GM19395 (cell line): ENCODE results near the gene P2RY14.
A peak's percentile ranks its signal among the peaks of the same experiment; 100 is the strongest.

Experiments used
- ATAC-seq: cut with Tn5 transposase; IDR thresholded peaks from one replicate; pipeline ENCODE4 v1.9.1; 2021; ENCODE audit warnings: mild to moderate bottlenecking, moderate library complexity; ENCODE audit not compliant: unreplicated experiment

The P2RY14 gene

DNA sequence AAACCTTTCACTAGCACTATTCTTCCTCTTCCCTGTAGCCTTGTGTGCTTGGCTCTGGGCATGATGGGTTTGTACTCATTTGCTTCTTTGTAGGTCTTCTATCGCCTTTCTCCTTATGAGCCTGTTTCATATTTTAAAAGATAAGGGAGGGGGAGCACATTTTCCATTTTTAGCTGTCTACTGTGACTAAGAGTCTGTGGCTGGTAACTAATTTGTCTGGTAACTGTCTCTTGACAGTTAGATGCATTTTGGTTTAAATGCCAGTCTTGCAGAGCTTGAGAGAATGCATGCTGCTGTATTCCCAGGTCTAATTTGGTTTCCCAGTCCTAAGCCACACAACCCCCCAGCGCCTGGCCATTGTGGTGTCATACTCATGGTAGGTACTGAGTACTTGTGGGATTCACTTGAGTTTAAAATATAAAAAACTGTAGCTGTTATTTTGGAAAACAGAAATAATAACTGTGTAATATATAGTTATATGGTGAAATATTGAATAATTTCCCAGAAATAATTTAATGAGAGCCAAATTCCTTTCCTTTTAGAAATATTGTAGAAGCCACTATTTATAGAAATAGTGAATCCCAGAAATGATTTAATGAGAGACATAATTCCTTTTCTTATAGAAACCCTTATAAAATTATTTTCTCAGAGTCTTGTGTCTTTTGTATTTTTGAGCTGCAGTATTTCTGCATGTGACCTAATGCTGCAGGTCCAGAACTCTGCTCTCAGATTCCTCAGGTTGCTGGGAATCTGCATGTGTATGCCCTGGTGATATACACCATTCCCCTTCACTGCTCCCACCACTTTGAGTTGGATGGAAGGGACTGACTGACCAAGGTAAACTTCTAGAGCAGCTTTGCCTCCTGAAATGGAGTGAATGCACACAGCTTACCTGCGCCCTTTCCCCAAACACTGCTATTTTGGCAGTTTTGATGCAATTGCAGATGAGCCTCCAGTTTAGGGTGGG lies 61.4 kb downstream of the P2RY14 start:
- no peak for ATAC-seq

DNA sequence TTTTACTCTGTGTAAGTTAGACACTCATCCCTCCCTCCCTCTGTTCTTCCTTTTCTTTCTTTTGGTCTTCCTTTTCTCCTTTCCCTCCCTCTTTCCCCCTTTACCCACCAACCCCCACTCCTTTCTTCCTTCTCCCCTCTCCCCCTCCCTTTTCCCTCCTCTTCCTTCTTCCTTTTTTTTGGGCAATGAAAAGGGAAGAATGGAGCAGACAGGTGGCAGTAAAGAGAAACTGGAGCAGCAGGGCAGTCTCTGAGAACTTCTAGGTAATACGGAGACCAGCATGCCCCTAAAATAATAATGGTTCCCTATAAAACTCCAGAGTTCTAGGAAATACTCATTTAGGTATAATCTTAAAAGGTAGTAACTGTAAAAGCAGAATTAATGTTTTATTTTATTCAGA lies 63.9 kb downstream of the P2RY14 start:
- no peak for ATAC-seq

DNA sequence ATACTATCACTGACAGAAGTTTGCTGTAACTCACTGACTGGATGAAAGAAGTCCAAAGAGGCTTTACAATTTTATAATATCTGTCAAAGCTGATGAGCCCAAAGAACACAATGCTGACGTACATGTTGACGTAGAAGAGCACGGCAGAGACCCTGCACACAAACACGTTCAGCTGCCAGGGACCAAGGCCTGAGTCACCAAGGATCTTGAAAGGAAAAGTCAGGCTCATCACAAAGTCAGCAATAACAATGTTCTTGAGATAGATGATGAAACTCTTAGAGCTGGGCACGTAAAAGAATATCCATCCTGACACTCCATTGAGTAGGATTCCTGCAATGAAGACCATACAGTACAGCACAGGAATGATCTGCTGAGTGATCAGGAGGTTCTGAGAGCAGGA lies 64.5 kb downstream of the P2RY14 start:
- ATAC-seq = no peak

DNA sequence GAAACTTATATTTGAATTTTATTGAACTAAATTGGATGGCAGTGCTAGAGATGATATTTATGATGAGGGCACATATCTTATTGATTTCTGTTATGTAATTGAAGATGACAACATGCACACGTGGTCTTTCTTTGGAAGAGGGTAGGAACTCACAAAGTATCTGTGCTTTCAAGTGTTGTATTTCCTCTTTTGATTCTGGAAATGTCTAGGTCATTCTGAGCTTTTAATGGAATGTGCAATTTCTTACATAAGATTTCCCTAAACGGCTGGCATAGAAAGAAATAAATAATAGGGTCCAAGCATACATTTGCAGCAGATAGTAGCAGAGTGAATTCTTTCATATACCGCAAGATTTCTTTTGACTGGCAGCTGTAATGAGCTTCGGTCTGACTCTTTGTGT lies 65.2 kb downstream of the P2RY14 start:
- no peak for ATAC-seq

DNA sequence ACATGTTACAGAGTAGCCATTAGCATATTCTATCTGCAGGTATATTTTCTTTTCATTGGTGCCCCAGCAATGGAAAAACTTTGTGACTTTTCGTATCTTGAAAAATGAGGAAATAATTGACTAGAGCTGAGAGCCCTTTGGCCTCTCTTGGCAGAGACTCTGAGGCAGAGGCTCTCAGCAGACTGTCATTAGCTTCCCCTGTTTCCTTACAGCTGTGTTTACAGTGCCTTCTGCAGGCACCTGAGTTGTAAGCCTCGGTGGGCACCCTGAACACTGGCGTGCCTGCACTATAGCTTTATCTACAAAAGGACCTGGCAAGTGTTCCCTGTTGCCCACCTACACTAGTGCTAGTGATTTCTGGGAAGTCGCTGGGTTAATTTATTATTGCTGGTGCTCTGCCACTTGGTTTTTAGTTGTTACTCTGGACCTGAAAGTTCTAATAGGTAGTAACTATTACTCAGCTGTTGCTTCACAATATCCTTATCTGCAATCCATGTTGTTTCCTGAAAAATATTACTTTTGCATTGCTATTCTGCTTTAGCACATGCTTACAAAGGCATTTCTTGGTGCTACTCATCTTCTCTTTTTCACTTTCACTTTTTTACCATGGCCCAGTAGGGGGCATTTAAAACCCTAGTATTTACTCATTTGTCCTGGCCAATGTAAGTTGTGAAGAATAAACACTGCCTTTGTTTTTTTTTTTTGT lies 67.5 kb downstream of the P2RY14 start:
- ATAC-seq = peak; percentile 77

DNA sequence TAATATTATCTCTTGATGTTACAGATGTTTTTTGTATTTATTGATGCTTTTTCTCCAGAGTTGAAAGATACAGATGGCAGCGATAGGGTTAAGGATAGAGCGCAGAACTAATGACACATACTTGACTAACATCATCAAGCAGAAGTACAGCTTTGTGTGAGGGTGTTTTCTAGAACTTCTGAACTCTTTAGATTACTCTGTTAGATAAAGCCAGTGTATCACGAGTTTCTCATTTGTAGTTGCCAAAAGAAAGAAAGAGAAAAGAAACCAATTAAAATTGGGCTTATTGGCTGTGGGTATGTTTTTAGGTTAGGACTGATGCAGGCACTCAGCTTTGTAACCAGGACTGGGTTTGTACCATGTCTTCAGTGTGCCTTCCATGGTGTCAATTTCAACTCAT lies 68.7 kb downstream of the P2RY14 start:
- no peak for ATAC-seq

DNA sequence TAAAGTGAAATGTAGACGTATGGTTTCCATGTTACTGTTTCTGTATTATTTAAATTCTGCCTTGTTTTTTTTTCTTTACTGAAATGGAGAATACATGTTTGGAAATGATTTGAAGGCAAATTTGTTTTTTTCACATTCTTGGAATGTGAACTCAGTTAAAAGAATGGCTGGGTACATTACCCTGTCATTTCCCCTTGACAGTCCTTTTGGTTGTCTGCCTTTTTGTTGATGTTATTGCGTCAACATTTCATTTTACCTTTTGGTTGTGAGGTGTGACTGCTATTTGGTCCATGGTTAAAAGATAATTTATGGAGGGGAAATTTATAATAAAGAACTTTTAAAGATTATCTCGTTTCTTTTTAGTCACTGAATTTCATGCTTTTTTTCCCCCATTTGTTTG lies 72.1 kb downstream of the P2RY14 start:
- no peak for ATAC-seq

DNA sequence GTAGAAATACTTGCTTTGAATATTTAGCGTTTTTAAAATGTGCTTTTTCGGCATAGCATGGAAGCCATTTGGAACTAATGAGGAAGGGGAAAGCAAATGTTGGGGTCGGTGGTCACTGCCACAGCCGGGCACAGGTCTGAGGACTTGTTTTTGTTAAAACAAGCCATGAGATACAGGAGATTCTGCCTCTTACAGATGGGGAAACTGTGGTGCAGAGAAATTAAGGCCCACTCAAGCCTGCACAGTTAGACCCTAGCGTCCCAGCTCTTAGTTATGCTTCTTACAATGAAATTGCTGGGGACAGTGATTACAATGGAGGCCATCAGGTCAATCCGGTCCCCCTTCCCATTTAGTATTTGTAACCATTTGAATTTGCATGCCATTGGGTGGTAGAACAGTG lies 72.9 kb downstream of the P2RY14 start:
- no peak for ATAC-seq

DNA sequence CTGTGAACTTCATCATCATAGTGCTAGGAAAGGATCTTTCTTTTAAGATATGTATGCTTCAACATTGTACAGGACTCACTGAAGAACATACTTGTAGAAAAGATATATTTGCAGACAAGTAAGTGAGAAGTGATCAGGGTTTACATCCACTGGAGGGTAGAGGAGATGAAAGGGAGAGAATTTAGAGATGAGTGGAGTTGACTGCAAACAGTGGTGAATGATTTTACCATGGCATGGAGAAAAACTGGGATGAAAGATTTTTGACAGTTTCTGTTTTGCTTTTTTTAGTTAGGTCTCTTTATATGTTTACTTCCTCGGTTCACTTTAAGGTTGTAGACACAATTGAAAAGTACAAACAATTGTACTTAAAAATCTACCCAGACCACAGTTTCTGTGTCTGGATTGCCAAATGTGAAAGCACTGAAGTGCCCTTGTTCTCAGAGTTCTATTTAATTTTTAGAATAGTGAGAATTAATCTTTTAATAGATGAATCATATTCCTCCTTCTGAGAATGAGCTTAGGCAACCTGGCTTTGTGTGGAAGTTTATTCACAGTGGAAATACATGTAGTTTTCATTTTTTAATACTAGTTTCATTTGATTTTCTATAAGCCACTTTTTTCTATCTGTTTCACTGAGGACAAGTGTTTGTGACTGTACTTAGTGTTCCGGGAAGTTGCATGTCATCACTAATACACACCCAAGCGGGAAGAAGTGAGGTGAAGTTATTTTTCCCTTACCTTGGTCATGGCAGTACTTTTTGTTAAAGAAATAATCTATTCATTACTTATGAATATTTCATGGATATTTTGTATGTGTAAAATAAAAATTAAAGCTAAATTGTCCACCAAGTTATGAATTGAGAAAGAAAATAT lies 73.6 kb downstream of the P2RY14 start:
- no peak for ATAC-seq

DNA sequence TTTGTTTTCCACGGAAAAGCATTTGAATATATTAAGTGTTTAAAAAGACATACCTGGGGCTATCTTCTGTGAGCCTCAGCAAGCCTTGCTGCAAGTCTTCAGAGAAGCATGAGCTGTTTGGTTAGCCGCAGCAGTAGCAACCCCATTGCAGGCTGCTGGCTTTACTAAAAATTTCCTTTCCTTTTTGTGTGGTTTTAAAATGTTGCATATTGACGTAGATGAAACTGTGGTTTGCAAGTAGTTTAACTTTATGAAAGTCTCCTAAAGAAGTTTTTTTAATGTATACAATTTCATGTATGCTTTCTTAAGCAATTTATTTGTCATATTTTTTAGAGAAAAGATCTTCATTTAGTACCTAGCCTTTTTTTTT lies 75.3 kb downstream of the P2RY14 start, which contains the start of gene GPR171:
GPR171 (minus strand) TSS at position 166 of the 370 bp plus-strand sequence. CDS start 3,830 bp downstream, outside the sequence.
- peak; percentile 89 for ATAC-seq

DNA sequence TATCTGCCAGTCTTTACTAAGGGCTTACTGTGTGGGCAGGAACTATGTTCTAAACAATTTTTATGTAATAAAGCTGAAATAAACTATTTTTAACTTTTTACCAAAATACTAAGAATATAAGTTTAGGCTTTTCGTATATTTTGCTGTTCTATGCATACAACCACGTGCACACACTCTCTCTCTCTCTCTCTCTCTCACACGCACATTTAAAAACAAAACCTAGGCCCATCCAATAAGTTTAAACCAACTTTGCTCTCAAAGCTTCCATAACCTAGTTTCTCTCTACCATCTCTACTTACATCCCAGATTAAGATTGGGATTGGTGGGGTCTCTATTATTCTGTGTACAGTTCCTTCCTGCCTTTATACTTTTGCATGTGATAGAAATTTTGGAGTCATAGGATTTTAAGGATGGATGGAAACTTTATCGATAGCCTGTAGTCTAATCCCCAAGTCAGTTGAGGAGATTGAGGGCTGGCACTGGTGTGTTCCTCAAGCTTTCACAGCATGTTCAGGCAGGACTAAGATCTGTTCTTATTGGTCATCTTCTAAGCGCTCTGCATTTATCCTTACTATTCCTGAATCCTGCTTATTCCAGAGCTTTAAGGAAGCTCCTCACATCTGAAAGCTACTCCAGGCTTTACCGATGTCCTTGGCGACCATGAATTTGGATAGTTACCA lies 77.2 kb downstream of the P2RY14 start:
- no peak for ATAC-seq

DNA sequence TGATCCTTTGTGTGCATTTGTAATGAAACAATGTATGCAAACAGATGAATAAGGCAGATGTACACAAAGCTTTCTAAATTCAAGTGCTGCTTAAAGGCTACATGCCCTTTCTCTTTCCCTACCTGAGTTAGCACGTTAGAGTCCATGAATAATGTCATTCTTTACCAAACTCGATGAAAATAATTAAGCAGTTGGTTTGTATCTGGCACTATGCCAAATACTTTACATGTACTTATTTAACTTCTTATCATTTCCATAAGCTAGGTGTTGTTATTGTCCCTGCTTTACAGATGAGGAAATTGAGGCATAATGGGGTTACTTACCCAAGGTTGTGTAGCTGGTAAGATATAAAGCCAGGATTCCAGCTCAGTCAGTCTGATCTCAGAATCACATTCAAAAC lies 77.8 kb downstream of the P2RY14 start:
- no peak for ATAC-seq

DNA sequence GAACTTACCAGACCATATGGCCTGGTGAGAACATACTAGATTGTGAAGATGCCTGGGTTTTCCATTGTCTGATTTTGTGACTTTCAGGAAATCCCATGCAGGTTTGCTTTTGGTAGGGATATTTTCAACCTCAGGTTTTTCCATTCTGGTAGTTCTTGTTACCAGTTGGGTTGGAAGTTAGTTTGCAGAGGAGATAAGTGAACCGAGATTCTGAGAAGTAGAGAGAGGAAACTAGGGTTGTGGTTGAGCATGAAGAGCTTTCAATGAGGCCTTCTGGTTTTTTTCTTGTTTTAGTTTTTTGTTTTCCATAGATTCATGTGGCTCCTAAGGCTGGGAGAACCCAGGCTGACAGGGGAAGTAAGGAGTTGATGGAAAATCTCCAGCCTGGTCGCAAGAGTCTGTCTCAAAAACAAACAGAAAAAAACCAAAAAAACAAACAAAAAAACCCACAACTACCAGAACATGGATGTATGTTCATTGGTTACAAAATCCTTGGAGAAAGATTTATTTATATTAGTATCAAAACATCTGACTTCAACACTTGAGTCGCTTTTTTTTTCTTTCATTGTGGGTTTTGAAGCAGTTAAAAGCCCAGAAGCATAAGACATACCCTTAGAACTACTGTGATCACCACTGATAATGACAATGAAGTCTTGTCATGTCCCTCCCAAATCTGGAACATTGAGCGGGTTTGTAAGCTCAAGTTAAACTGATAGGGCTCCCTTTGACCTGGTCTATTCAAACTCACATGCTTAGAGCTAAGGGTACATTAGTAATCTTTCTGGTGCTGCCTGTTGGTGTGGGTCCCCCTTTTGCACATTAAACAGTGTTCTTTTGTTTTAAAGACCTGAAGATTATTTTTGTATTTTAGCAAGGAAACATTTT lies 78.5 kb downstream of the P2RY14 start:
- no peak for ATAC-seq

DNA sequence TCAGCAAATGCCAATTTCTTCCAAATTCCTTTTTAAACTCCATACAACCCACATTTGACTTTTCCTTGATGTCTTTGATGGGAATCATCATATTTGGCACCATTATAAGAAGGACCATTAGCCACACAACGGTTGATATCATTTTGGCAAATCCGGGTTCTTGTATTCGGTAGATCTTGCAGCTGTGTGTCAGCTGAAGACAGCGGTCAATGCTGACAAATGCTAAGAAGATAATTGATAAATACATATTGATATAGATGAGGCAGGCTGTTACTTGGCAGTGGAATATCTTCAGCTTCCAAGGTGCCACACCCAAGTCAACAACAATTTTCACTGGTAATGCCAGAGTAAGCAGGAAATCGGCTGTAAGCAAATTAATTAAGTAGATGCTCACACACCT lies 79.5 kb downstream of the P2RY14 start:
- ATAC-seq = no peak

DNA sequence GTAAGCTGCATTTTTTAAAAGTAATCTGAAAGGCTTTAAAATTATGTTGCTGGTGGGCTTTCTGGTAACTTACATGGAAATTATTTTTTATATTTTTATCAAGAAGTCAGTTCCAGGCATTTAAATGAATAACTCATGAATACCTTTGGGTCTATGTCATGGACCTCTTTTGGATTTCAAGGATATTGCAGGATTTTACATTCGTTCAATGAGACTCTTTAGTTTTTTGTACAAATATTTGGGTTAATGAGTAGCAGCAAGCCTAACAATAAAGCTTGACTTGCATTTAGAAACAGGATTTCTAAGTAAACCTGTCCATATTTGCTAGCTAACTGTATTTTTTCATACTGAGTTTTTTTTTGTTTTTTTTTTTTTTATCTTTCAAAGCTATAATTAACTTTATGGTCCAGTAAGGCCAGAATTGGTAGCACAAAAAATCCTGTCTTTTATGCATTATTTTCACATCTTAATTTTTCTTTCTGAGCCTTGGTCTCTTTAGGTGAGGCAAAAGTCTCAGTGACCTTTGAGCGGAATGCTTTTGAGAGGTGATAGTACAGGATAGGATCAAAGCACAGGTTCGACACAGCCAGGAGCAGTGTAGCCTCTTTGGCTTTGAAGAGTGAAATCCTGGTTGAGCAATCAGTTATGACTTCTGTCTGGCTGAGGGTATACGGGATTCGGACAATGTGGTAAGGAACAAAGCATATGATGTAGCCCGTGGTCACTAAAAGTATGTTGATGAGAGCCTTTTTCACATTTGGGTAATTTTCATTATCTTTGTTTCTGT lies 80.2 kb downstream of the P2RY14 start:
- no peak for ATAC-seq

DNA sequence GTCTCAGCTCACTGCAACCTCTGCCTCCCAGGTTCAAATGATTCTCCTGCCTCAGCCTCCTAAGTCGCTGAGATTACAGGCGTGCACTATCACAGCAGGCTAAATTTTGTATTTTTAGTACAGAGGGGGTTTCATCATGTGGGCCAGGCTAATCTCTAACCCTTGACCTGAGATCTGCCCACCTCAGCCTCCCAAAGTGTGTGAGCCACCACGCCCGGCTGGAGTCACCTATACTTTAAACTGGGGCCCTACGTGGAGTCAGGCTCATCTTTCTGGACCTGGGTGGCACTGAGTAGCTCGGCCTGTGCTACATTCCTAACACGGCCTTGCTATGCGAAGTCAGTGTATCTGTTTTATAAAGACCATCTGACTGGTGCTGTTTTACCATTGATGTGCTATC lies 81.1 kb downstream of the P2RY14 start:
- ATAC-seq = no peak

DNA sequence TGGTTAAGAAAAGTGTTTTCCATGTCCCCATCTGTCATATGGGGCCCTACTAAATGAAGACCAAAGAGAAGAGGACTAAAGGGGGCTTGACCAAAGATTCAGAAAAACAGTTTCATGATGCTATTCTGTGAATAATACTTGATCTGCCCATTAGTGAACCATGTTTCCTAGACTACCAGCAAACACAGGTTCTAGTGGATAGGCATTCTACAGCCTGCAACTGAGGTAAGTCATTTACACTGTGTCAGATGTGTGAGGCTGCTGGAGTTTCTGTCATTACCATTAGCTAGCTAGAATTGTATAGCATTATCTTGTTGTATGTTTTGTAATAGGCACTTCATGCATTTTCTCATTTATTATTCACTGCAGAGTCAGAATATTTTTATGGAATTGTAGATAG lies 81.9 kb downstream of the P2RY14 start:
- ATAC-seq = no peak

DNA sequence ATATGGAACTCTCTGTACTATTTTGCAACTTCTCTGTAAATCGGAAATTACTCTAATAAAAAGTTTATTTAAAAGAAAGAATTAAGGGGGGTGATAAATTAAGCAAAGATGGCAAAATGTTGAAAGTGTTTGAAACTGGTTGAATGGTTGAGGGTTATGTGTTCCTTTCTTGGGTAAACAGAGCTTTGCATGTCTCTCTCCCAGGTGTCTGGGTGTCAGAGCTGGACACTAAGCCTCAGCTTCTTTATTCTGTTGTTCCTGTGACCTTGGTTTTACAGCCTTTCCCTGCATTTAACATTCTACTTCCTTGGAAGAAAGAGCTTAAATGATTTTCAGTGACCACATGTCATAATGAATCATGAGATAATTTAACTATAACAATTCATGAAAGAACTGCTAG lies 82.5 kb downstream of the P2RY14 start:
- no peak for ATAC-seq

DNA sequence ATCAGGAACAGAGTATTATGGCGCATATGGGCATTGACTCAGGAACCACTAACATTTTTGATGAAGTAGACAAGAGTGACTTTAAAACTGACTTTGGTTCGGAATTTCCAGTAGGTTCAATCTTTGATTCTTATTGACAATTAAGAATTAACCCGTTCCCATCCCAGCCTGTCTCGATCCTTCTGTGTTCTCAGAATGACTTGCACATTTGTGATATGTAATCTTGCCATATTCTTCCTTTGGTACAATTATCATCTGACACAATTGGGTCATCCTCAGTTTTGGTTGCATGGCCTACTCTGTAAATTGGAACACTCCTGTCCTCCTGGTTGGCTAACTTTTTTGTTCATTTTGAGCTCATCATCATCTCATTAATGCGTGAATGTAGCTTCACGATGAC lies 85.8 kb downstream of the P2RY14 start:
- ATAC-seq = no peak
